ENCODE results near the gene PRDM16.

Gene PRDM16

DNA sequence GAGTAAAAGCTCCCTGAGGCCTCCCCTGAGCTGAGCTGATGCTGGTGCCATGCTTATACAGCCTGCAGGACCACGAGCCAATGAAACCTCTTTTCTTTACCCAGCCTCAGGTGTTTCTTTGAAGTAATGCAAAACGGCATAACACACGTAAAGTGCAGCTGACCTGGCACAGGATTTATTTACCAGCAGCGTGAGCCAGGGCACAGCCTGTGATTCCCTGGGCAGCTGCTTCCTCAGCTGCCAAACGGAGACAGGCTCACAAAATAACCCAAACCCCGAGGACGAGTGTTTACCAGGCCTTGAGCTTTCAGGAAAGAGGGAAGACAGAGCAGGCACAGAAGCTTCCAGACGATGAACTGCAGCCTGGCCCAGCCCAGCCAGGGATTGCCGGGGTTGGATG is 264.9 kb downstream of the PRDM16 start:
- no peaks in the 10 kb centered on the region for H3F3A ChIP-seq (ENCODE audit: insufficient read depth, low read length)
- no peaks in the 10 kb centered on the region for H3K9me2 ChIP-seq (replicated peaks; ENCODE audit: insufficient read depth, low read length)
- H3K79me2 ChIP-seq (ENCODE audit: low read length), result no peaks in the 10 kb centered on the region
- no peaks in the 10 kb centered on the region for H3K36me3 ChIP-seq (replicated peaks; ENCODE audit: insufficient read depth, low read length)
- H4K20me1 ChIP-seq (ENCODE audit: insufficient read depth, low read length), result no peaks in the 10 kb centered on the region
- H3K27ac ChIP-seq (ENCODE audit: low read length), result no peak overlapping the region
- no peaks in the 10 kb centered on the region for H3K4me1 ChIP-seq (ENCODE audit: low read length)
- TF ChIP-seq, protein P1, sequence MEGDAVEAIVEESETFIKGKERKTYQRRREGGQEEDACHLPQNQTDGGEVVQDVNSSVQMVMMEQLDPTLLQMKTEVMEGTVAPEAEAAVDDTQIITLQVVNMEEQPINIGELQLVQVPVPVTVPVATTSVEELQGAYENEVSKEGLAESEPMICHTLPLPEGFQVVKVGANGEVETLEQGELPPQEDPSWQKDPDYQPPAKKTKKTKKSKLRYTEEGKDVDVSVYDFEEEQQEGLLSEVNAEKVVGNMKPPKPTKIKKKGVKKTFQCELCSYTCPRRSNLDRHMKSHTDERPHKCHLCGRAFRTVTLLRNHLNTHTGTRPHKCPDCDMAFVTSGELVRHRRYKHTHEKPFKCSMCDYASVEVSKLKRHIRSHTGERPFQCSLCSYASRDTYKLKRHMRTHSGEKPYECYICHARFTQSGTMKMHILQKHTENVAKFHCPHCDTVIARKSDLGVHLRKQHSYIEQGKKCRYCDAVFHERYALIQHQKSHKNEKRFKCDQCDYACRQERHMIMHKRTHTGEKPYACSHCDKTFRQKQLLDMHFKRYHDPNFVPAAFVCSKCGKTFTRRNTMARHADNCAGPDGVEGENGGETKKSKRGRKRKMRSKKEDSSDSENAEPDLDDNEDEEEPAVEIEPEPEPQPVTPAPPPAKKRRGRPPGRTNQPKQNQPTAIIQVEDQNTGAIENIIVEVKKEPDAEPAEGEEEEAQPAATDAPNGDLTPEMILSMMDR (IDR thresholded peaks at IDR 0.05; ENCODE audit: low read length), result no peak
- TF ChIP-seq EZH2 (optimal IDR thresholded peaks at IDR 0.05; ENCODE audit: low read depth, low read length) (no peak), EZH2phosphoT487 (IDR thresholded peaks at IDR 0.05; ENCODE audit: low read length) (no peak)
- DNase-seq, result no peak
- H3K9me3 ChIP-seq (replicated peaks; ENCODE audit: insufficient read depth, low read length), result no peaks in the 10 kb centered on the region
- peaks cover 80% of the 10 kb centered on the region for H3K27me3 ChIP-seq (replicated peaks; ENCODE audit: insufficient read depth, low read length)
- no peak overlapping the region for H3K4me2 ChIP-seq (ENCODE audit: low read depth, low read length)
- no peak overlapping the region for H3K4me3 ChIP-seq (ENCODE audit: low read length)
- no peak overlapping the region for H2AFZ ChIP-seq (ENCODE audit: low read length)
- H3K9ac ChIP-seq (ENCODE audit: low read length), result no peak overlapping the region

DNA sequence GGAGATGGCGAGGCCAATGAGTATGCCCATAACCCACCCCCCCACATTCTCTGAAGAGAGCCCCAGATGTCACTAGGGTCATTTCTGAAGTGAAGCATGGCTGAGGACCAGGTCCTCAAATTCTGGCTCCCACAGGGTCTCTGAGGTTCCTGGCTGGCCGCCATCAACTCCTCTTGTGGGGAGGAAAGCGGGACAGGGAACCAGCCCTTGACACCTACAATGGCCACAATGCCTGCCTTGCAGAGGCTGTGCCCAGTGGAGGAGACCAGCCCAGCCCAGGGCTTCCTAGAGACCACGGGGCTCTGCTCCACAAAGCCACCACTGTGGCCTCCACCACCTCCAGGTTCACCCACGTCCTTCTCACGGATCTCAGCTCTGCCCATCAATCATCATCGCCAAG is 265.4 kb downstream of the PRDM16 start:
- Histone ChIP-seq H3K4me2 (ENCODE audit: low read depth, low read length) (no peak overlapping the region), H2AFZ (ENCODE audit: low read length) (no peak overlapping the region), H3K79me2 (ENCODE audit: low read length) (no peaks in the 10 kb centered on the region), H3K36me3 (replicated peaks; ENCODE audit: insufficient read depth, low read length) (no peaks in the 10 kb centered on the region), H4K20me1 (ENCODE audit: insufficient read depth, low read length) (no peaks in the 10 kb centered on the region), H3K4me1 (ENCODE audit: low read length) (no peaks in the 10 kb centered on the region), H3K27me3 (replicated peaks; ENCODE audit: insufficient read depth, low read length) (peaks cover 80% of the 10 kb centered on the region), H3K9me3 (replicated peaks; ENCODE audit: insufficient read depth, low read length) (no peaks in the 10 kb centered on the region), H3K9ac (ENCODE audit: low read length) (no peak overlapping the region), H3K4me3 (ENCODE audit: low read length) (no peak overlapping the region), H3K9me2 (replicated peaks; ENCODE audit: insufficient read depth, low read length) (no peaks in the 10 kb centered on the region), H3K27ac (ENCODE audit: low read length) (no peak overlapping the region), H3F3A (ENCODE audit: insufficient read depth, low read length) (no peaks in the 10 kb centered on the region)
- DNase-seq, result no peak
- TF ChIP-seq EZH2phosphoT487 (IDR thresholded peaks at IDR 0.05; ENCODE audit: low read length) (no peak), EZH2 (optimal IDR thresholded peaks at IDR 0.05; ENCODE audit: low read depth, low read length) (no peak)
- TF ChIP-seq, protein P1 (IDR thresholded peaks at IDR 0.05; ENCODE audit: low read length), result no peak

DNA sequence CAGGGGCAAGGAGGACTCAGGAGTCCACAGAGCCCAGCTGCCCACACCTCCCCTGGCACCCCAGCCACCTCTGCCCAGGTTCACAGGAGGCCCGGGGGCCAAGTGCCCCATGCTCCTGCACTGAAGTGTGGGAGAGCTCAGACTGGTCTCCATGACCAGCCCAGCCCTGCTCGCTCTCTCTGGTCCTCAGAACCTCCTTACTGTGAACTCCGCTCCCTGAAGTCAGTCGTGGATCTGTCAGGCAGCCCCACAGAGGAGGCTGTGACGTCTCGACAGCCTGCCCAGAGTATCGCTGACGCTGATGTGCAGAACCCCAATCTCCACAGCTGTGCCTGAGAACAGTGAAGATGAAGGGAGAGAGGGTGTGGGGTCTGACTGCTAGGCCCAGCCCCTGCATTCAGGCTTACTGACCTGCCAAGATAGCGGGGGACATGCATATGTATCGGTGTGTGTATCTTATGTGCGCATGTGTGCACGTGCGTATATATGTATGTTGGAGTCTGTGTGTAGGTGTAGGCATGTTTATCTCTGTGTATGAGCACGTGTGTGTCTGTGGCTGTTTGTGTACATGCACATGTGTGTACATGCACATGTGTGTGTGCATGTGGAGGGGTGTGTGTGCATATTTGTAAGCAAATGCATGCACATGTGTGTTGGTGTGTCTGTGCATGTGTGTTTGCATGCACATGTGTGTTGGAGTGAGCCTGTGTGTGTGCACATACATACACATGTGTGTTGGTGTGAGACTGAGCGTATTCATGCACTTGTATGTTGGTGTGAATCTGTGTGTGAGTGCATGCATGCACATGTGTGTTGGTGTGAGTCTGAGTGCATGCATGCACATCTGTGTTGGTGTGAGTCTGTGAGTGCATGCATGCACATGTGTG is 267.0 kb downstream of the PRDM16 start:
- Histone ChIP-seq H3K36me3 (replicated peaks; ENCODE audit: insufficient read depth, low read length) (no peaks in the 10 kb centered on the region), H2AFZ (ENCODE audit: low read length) (no peak overlapping the region), H3K27ac (ENCODE audit: low read length) (no peak overlapping the region), H3K27me3 (replicated peaks; ENCODE audit: insufficient read depth, low read length) (peaks cover 80% of the 10 kb centered on the region), H3K4me1 (ENCODE audit: low read length) (no peaks in the 10 kb centered on the region), H4K20me1 (ENCODE audit: insufficient read depth, low read length) (no peaks in the 10 kb centered on the region), H3K9me3 (replicated peaks; ENCODE audit: insufficient read depth, low read length) (no peaks in the 10 kb centered on the region), H3K9ac (ENCODE audit: low read length) (no peak overlapping the region), H3K4me3 (ENCODE audit: low read length) (no peak overlapping the region), H3K9me2 (replicated peaks; ENCODE audit: insufficient read depth, low read length) (no peaks in the 10 kb centered on the region), H3K4me2 (ENCODE audit: low read depth, low read length) (no peak overlapping the region), H3F3A (ENCODE audit: insufficient read depth, low read length) (no peaks in the 10 kb centered on the region), H3K79me2 (ENCODE audit: low read length) (no peaks in the 10 kb centered on the region)
- no peak for DNase-seq
- TF ChIP-seq EZH2 (optimal IDR thresholded peaks at IDR 0.05; ENCODE audit: low read depth, low read length) (no peak), EZH2phosphoT487 (IDR thresholded peaks at IDR 0.05; ENCODE audit: low read length) (no peak)
- TF ChIP-seq, protein P1 (IDR thresholded peaks at IDR 0.05; ENCODE audit: low read length), result no peak
